Hepatocyte (in vitro differentiated cells): ENCODE measurements around the gene KL. TPM values are rescaled to one million over a fixed set of nuclear protein-coding genes. Genes with fewer than 3 reads are reported as not detected.

ENCODE experiments used
- DNase-seq: peaks from one replicate; pipeline ENCODE4 v3.0.0-alpha.2; 2016; ENCODE audit warnings: low spot score
- H2AFZ ChIP-seq: fragments of 200-600 bp; sonication (generic); 2 replicates; pipeline ENCODE4 v1.6.0; 2016; ENCODE audit warnings: antibody characterized with exemption, mild to moderate bottlenecking
- H3K27ac ChIP-seq: fragments of 200-600 bp; sonication (generic); 2 replicates; pipeline ENCODE4 v1.5.1; 2016; ENCODE audit warnings: mild to moderate bottlenecking
- H3K27me3 ChIP-seq: fragments of 200-600 bp; sonication (generic); 2 replicates; pipeline ENCODE4 v1.6.1; 2016
- H3K36me3 ChIP-seq: fragments of 200-600 bp; sonication (generic); replicated peaks from 2 replicates; pipeline ENCODE4 v1.5.1; 2016; ENCODE audit warnings: low read depth; ENCODE audit not compliant: insufficient read depth
- H3K4me1 ChIP-seq: fragments of 200-600 bp; sonication (generic); 2 replicates; pipeline ENCODE4 v1.5.1; 2016; ENCODE audit warnings: mild to moderate bottlenecking, moderate library complexity; ENCODE audit not compliant: insufficient read depth
- H3K4me2 ChIP-seq: fragments of 200-600 bp; sonication (generic); 2 replicates; pipeline ENCODE4 v1.6.0; 2016
- H3K4me3 ChIP-seq: fragments of 200-600 bp; sonication (generic); 2 replicates; pipeline ENCODE4 v1.5.1; 2016; ENCODE audit warnings: mild to moderate bottlenecking
- H3K79me2 ChIP-seq: fragments of 200-600 bp; sonication (generic); 2 replicates; pipeline ENCODE4 v1.6.0; 2017; ENCODE audit warnings: mild to moderate bottlenecking
- H3K9me2 ChIP-seq: fragments of 200-600 bp; sonication (generic); replicated peaks from 2 replicates; pipeline ENCODE4 v1.6.0; 2017; ENCODE audit warnings: mild to moderate bottlenecking; ENCODE audit not compliant: insufficient read depth
- H3K9me3 ChIP-seq: fragments of 200-600 bp; sonication (generic); 2 replicates; pipeline ENCODE4 v1.5.1; 2016; ENCODE audit warnings: low read depth, mild to moderate bottlenecking
- H4K20me1 ChIP-seq: fragments of 200-600 bp; sonication (generic); 2 replicates; pipeline ENCODE4 v1.6.0; 2016; ENCODE audit warnings: mild to moderate bottlenecking; ENCODE audit not compliant: insufficient read depth, poor library complexity, severe bottlenecking
- EZH2 ChIP-seq: fragments of 200-600 bp; sonication (generic); IDR thresholded peaks from 2 replicates; pipeline ENCODE4 v1.6.1; 2016; ENCODE audit warnings: antibody characterized with exemption, mild to moderate bottlenecking, borderline replicate concordance
- EZH2phosphoT487 ChIP-seq: fragments of 200-600 bp; sonication (generic); IDR thresholded peaks from one replicate; pipeline ENCODE4 v1.6.1; 2018; ENCODE audit warnings: antibody characterized with exemption, mild to moderate bottlenecking, low read depth, moderate library complexity; ENCODE audit not compliant: unreplicated experiment, severe bottlenecking
- WGBS: methylation state at CpG from one replicate; pipeline ENCODE4 v1.1.6; 2016; ENCODE audit warnings: low lambda C conversion rate; ENCODE audit errors: missing lambda C conversion rate; 5-methylcytosine and 5-hydroxymethylcytosine counted together
- polyA plus RNA-seq: library from polyadenylated mRNA; unstranded; fragments of >200 nt; fragmentation: Nextera tagmentation; extraction: Ambion mirVana; gene quantifications from 2 replicates; pipeline ENCODE4 v1.2.1, GENCODE V29; 2016
- total RNA-seq: library from RNA; depleted of rRNA; stranded (reverse); fragments of >200 nt; gene quantifications from 2 replicates; pipeline ENCODE4 v1.2.3, GENCODE V29; 2014
- TF ChIP-seq, protein P1 (sequence below): fragments of 200-600 bp; sonication (generic); IDR thresholded peaks from 2 replicates; pipeline ENCODE4 v1.5.1; 2016; ENCODE audit warnings: antibody characterized with exemption, mild to moderate bottlenecking; ENCODE audit not compliant: poor library complexity

Gene KL
- total and polyA plus RNA-seq, 2 experiments from 2014 or later, result 1.4 to 1.7 TPM

DNA sequence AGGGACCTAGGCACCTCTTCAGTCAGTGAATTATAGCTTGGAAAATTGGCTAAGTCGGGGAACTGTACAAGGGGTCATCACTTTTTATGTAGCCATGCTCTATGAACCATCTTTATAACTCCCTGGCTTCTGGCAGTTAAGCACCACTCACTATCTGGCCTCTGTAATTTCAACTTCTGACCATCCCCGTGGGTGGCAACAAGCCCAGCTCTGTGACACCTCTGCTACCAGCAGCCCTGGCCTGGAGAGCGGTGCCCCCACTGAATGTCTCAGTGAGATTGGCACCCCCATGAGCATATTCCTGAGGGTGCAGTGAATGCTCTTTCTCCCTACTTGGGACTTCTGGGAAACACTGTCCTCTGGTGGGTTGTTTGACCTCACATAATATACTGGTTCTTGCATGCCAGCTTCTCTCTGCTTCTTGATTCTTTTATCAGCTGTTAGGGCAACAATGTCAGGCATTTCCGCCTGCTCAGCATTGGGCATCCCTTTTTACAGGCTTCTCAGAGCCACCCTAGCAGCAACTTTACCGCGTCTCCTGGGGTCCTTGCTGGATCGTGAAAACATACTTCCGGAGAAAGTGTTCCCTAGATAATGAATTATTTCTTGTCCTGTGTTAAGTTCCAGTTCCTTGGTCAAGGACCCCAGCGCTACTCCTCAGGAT is 10.4 kb downstream of the KL start:
- 87% methylated on average over 9 of the region's 9 CpGs for WGBS
- H3K36me3 ChIP-seq, result no peaks in the 10 kb centered on the region
- no peak overlapping the region for H3K4me2 ChIP-seq
- no peak overlapping the region for H2AFZ ChIP-seq
- H3K9me3 ChIP-seq, result no peaks in the 10 kb centered on the region
- no peaks in the 10 kb centered on the region for H3K4me1 ChIP-seq
- H3K79me2 ChIP-seq, result no peaks in the 10 kb centered on the region
- H3K27me3 ChIP-seq, result peaks cover 13% of the 10 kb centered on the region
- no peaks in the 10 kb centered on the region for H4K20me1 ChIP-seq
- TF ChIP-seq, protein P1, sequence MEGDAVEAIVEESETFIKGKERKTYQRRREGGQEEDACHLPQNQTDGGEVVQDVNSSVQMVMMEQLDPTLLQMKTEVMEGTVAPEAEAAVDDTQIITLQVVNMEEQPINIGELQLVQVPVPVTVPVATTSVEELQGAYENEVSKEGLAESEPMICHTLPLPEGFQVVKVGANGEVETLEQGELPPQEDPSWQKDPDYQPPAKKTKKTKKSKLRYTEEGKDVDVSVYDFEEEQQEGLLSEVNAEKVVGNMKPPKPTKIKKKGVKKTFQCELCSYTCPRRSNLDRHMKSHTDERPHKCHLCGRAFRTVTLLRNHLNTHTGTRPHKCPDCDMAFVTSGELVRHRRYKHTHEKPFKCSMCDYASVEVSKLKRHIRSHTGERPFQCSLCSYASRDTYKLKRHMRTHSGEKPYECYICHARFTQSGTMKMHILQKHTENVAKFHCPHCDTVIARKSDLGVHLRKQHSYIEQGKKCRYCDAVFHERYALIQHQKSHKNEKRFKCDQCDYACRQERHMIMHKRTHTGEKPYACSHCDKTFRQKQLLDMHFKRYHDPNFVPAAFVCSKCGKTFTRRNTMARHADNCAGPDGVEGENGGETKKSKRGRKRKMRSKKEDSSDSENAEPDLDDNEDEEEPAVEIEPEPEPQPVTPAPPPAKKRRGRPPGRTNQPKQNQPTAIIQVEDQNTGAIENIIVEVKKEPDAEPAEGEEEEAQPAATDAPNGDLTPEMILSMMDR, result no peak
- TF ChIP-seq EZH2phosphoT487 (no peak), EZH2 (no peak)
- H3K4me3 ChIP-seq, result no peak overlapping the region
- no peaks in the 10 kb centered on the region for H3K9me2 ChIP-seq
- no peak for DNase-seq
- H3K27ac ChIP-seq, result no peak overlapping the region

GRCh38 chr13:33028620-33029019 is 12.4 kb downstream of the KL start:
- Histone ChIP-seq H3K4me3 (no peak overlapping the region), H2AFZ (no peak overlapping the region), H4K20me1 (no peaks in the 10 kb centered on the region), H3K79me2 (no peaks in the 10 kb centered on the region), H3K9me3 (no peaks in the 10 kb centered on the region), H3K36me3 (no peaks in the 10 kb centered on the region), H3K27me3 (no peaks in the 10 kb centered on the region), H3K27ac (no peak overlapping the region), H3K4me2 (no peak overlapping the region), H3K9me2 (no peaks in the 10 kb centered on the region), H3K4me1 (no peaks in the 10 kb centered on the region)
- no peak for DNase-seq
- TF ChIP-seq, protein P1, result no peak
- TF ChIP-seq EZH2 (no peak), EZH2phosphoT487 (no peak)
- 74% methylated on average over 2 of the region's 2 CpGs for WGBS

DNA sequence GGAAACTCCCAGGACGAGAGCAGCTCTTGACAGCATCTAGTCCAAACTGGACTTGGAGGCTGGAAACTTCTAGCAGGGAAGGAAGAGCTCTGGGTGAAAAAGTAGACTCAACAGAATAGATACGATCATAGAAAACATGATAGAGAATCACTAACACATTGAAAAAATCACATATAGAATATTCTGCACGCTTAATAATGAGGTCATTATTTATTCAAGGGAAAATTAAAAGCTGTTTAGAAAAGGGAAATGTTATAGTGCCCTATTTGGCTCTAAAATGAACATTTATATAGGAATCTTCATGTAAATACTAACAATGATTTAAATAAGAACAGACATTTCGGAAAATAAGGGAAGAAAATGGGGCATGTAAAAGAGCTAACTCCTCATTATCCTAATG is 15.1 kb downstream of the KL start:
- H3K9me2 ChIP-seq, result no peaks in the 10 kb centered on the region
- no peaks in the 10 kb centered on the region for H3K9me3 ChIP-seq
- no peak for TF ChIP-seq EZH2phosphoT487
- TF ChIP-seq, protein P1, result no peak
- TF ChIP-seq EZH2, result no peak
- no peaks in the 10 kb centered on the region for H4K20me1 ChIP-seq
- no peak overlapping the region for H3K27ac ChIP-seq
- H3K4me2 ChIP-seq, result no peak overlapping the region
- no peaks in the 10 kb centered on the region for H3K79me2 ChIP-seq
- no peaks in the 10 kb centered on the region for H3K27me3 ChIP-seq
- H2AFZ ChIP-seq, result no peak overlapping the region
- no peaks in the 10 kb centered on the region for H3K36me3 ChIP-seq
- no peak overlapping the region for H3K4me3 ChIP-seq
- H3K4me1 ChIP-seq, result no peaks in the 10 kb centered on the region
- DNase-seq, result no peak
- 85% methylated on average over 4 of the region's 4 CpGs for WGBS
